NCI-H2227 treated with DMSO at 0.1 percent for 48 hours (cell line): ENCODE data around the gene STIM1.
A peak's percentile ranks its signal among the peaks of the same experiment; 100 is the strongest.
"Not testable (repeated sequence)": the region's sequence is repeated elsewhere in the genome, so short reads cannot be mapped to it uniquely, and the experiment has no call there.

Experiments
- DNase-seq: peaks from one replicate; lab custom pipeline; 2025; lab: John Stamatoyannopoulos, UW

The STIM1 gene

GRCh38 chr11:3855808-3856491, 486 bp downstream of the STIM1 start:
- no peak for DNase-seq

- DNase-seq: no peak
Observed at GRCh38 chr11:3856856-3857553, 1.5 kb downstream of the STIM1 start.

- no peak for DNase-seq
Observed at GRCh38 chr11:3857628-3858027, 2.2 kb downstream of the STIM1 start.

DNA sequence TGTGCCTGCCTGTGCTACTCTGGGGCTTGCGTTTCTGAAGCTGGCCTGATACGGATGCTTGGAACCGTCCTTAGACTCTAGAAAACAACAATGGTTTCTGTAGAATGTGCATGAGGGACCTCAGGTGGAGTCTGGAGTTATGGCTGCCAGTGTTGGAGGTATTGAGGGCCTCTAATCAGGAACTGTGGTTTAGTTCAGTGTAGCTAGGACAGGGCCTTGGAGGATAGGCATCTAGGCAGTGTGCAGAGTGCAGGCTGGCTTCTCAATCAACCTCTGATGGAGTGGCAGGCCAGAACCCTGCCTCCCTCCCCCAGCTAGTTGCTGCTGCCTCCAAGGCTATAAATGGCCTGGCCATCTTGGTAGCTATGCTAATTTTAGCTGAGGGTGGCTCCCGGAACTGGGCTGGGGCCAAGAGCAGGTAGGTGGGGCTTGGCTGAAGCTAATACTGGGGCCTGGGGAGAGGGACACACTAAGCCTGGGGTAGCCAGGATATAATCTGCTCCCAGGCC, 4.0 kb downstream of the STIM1 start:
- DNase-seq: peak; percentile 29

DNA sequence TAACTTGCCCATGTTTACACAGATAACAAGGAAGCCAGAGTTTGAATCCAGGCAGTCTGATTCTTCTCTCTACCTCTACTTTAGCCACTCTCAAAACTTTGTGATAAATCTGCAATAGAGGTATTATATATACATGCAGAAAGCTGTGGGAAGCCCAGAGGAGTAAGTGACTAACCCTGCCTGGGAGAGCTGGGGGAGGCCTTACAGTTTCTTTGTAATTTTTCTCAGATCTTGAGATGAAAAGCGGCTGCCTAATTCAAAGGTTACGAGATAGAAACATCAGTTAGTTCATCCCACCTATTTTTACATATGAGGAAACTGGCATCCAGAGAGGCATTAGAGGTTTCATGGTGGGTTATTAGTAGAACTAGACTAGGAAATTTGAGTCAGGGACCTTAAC, 4.9 kb downstream of the STIM1 start:
- DNase-seq: no peak

DNA sequence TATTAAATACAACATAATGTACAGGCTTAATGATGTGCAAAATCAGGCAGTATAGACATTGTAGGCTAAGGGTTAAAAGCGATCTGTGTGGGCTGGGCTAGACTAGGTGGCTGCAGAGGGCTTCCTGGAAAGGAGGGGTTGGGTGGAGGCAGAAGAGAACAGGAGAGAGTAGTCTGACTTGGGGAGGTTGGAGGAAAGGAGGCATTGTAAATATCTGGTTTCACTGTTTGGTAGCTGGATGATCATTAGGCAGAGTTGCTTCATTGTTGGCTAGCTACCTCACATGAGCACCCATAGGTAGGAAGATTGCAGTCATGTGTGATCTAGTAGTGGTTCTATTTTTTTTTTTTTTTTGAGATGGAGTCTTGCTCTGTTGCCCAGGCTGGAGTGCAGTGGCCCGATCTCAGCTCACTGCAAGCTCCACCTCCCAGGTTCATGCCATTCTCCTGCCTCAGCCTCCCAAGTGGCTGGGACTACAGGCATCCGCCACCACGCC, 5.5 kb downstream of the STIM1 start:
- not testable (repeated sequence) for DNase-seq

- DNase-seq: no peak
Observed at GRCh38 chr11:3861683-3862082, 6.2 kb downstream of the STIM1 start.

DNA sequence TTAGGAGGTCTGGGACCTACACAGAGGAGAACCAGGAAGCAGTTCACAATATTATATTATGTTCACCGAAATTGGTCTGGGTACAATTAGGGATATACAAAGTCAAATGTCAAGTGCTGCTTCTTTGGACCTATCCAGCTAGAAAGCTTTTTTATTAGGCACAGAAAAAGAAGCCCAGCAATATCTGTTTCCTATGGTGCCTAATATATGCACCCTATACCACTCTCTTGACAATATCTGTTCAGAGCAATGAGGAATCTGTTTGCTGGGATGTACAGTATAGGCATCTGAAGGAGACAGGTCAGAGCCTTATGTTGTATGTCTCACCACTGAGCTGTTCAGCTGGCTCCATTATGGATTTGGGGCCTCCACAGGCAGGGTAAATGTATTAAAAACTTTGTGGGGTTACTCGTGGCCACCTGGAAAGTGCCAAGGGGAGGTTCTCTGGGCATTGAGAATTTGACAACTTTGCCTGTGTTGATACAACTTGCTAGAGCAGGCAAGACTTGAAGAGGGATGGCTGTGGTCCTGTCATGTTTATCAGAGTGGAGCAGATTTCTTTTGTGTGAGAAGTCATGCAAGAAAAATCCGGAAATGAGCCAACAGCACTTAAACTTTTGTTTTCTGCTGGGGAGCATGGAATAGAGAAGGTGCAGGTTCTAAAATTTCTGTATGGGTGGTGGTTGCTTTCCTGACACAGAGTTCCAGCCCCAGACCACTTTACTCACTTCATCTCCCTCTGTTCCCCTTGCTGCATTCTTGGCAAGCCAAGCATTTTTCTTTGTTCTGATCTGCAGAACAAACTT, 10.1 kb downstream of the STIM1 start:
- DNase-seq: no peak

GRCh38 chr11:3866206-3866605, 10.7 kb downstream of the STIM1 start:
- no peak for DNase-seq

DNA sequence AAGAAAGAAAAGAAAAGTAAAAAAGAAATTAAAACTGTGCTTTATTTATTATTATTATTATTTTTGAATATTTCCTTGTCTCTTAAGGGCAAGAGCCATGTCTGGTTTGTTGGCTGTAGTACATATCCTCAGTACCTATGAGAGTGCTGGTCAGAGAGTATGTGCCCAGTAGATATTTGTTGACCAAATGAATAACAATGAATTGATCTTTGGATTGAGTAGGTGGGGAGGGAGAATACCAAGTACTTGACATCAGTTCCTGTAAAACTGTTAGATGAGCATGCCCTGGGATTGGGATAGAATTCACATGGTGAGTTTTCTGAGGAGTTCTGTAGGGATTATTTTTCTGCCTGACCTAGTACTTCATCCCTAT, 11.4 kb downstream of the STIM1 start:
- no peak for DNase-seq

GRCh38 chr11:3867209-3868091, 12.0 kb downstream of the STIM1 start:
- DNase-seq: peak; percentile 56

- no peak for DNase-seq
Observed at GRCh38 chr11:3873712-3874349, 18.4 kb downstream of the STIM1 start.

DNA sequence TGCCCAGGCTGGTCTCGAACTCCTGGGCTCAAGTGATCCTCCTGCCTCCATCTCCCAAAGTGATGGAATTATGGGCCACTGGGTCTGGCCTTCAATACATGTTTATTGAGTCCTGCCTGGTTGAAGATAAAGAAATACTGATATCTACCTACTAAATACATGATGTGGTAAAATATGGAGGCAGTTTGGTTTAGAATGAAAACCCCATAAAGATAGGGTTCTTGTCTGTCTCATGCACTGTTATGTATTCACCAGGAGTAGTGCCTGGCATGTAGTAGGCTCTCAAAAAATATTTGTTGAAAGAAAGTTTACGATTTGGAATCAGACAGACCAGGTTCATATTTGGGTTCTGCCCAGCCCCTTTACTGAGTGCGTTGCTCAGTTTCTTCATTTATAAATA, 21.1 kb downstream of the STIM1 start:
- DNase-seq: no peak

DNA sequence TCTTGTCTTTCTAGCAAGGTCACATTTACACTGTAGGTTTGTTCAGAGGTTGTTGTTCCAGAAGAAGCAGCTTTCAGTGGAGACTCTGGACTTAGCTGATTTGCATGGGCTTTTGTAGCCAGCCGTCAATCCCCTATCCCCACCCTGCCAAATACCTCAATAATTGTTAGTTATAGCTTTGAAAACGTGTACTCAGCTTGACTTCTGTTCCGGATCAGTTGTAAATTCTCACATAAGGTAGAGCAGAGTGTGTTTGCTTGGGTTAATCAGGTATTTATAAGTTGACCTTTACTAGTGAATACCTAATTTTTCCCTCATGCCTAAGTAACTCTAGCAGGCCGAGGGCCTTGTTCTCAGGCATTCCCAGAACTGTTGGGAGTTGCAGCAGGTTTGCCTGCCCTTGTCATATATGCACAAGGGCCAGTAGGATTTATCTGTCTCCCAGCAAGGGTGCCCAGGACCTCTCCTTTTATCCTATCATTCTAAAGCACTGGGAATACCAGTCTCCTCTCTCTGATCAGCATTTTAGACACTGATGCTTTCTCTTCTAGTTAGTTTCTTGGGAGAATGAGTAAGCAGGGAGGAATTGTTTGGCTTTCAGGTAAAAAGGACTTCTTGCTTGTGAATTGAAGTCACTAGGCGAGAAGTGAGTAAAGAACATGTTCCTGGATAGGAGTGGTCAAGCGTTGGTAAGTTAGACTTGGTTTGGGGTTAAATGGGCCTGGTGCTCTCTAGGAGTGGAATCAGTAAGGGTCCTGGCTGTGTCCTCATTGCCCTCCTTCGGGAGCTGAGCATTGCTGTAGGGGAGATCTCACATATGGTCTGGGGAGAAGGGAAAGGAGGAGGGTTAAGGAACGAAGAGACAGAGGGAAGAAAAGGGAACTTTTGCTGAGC, 22.1 kb downstream of the STIM1 start:
- DNase-seq: peak; percentile 29

DNA sequence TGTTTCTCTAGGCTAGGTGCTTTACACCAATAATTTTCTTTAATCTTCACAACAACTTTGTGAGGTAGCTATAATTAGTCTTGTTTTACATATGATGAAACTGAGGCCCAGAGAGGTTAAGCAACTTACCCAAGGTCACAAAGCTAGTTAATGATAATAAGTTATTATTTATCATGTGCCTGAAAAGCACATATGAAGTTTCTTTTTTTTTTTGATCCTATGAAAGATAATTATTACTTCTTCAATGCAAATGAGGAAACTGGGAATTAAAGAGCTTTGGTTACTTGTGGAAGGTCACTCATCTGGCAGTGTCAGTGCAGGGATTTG, 22.8 kb downstream of the STIM1 start:
- DNase-seq: no peak

DNA sequence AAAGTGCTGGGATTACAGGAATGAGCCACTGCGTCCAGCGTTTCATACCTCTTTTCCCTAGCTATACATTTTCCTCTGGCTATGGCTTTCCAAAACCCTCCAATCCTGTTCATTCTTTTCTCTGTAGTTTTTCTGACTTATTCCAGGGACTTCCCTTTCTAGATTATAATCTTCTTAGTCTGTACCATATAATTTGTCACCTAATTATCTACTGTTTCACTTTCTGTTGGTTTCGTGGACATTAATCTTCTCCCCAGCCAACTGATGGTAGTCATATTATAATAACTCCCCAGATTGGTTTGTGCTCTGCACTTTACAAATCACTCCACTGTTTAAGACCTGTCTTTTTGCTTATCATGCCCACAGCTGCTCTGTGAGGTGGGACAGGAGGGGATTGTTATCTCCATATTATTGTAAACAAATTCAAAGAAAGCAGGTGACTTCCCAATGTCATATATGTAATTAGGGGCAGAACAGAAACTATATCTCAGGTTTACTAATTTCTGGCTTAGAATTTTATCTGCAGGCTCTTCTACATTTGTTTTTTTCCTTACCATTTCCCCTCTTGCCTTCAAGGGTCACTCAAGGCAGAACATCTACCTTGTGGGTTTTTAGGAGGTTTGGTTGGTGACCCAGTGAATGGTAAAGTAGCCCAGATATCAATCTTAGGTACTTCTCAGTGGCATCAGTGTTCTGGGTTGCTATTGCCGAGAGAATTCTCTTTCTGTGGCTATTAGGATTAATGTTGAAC, 23.9 kb downstream of the STIM1 start:
- peak; percentile 79 for DNase-seq

GRCh38 chr11:3879967-3880542, 24.6 kb downstream of the STIM1 start:
- DNase-seq: no peak

GRCh38 chr11:3880724-3881123, 25.3 kb downstream of the STIM1 start:
- DNase-seq: no peak

DNA sequence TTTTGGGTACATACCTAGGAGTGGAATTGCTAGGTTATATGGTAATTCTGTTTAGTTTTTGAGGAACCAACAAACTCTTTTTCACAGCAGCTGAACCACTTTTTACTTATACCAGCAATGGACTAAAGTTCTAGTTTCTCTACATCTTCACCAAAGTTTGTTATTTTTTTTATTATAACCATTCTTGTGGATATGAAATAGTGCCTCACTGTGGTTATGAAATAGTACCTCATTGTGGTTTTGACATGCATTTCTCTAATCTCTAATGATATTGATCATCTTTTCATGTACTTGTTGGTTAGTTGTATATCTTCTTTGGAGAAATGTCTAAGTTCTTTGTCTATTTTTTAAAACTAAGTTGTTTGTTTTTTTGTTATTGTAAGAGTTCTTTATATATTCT, 27.2 kb downstream of the STIM1 start:
- DNase-seq: no peak
